AG04449 (cell line): Measurements from ENCODE around the gene REX1BD.
A peak's percentile ranks its signal among the peaks of the same experiment; 100 is the strongest.
"Not testable (repeated sequence)": the region's sequence is repeated elsewhere in the genome, so short reads cannot be mapped to it uniquely, and the experiment has no call there.

Experiments used
- CTCF ChIA-PET: fragments of 350-600 bp; formaldehyde crosslinking; extraction: SDS; loops from one replicate; lab custom pipeline; 2021; ENCODE audit warnings: antibody characterized with exemption; lab: Yijun Ruan, JAX
- POLR2A ChIA-PET: fragments of 400-600, 350-600 bp; formaldehyde crosslinking; extraction: SDS; loops from one replicate; lab custom pipeline; 2020; ENCODE audit warnings: antibody characterized with exemption, inconsistent platforms; lab: Yijun Ruan, JAX
- DNase-seq: peaks from one replicate; pipeline ENCODE4 v3.0.0-alpha.2; 2010; ENCODE audit warnings: low read depth, low spot score
- H3K4me3 ChIP-seq: 2 replicates; pipeline ENCODE4 v1.5.1; 2011; ENCODE audit warnings: low read depth, mild to moderate bottlenecking, control low read depth, low read length
- TF ChIP-seq, protein P1 (sequence below): IDR thresholded peaks from one replicate; pipeline ENCODE4 v1.5.1; 2011; ENCODE audit warnings: mild to moderate bottlenecking, moderate library complexity, low read length, control low read depth, inconsistent platforms; ENCODE audit not compliant: insufficient read depth; ENCODE audit errors: missing control alignments

REX1BD gene

GRCh38 chr19:18587561-18587960, 1.0 kb upstream of the REX1BD start:
- ChIA-PET POLR2A (interaction anchor here (0.7 kb wide), 1 partner anchor 10 kb away, joined by 3 read pairs; no protein-coding TSS in a partner anchor), CTCF (interaction anchor here (0.8 to 15.9 kb wide), 29 partner anchors 10 to 306 kb away, joined by 3 to 286 read pairs (median 4); partner anchors contain the start of genes COMP, KXD1 and UBA52)
- no peak overlapping the region for H3K4me3 ChIP-seq
- DNase-seq: no peak
- TF ChIP-seq, protein P1, sequence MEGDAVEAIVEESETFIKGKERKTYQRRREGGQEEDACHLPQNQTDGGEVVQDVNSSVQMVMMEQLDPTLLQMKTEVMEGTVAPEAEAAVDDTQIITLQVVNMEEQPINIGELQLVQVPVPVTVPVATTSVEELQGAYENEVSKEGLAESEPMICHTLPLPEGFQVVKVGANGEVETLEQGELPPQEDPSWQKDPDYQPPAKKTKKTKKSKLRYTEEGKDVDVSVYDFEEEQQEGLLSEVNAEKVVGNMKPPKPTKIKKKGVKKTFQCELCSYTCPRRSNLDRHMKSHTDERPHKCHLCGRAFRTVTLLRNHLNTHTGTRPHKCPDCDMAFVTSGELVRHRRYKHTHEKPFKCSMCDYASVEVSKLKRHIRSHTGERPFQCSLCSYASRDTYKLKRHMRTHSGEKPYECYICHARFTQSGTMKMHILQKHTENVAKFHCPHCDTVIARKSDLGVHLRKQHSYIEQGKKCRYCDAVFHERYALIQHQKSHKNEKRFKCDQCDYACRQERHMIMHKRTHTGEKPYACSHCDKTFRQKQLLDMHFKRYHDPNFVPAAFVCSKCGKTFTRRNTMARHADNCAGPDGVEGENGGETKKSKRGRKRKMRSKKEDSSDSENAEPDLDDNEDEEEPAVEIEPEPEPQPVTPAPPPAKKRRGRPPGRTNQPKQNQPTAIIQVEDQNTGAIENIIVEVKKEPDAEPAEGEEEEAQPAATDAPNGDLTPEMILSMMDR: no peak

DNA sequence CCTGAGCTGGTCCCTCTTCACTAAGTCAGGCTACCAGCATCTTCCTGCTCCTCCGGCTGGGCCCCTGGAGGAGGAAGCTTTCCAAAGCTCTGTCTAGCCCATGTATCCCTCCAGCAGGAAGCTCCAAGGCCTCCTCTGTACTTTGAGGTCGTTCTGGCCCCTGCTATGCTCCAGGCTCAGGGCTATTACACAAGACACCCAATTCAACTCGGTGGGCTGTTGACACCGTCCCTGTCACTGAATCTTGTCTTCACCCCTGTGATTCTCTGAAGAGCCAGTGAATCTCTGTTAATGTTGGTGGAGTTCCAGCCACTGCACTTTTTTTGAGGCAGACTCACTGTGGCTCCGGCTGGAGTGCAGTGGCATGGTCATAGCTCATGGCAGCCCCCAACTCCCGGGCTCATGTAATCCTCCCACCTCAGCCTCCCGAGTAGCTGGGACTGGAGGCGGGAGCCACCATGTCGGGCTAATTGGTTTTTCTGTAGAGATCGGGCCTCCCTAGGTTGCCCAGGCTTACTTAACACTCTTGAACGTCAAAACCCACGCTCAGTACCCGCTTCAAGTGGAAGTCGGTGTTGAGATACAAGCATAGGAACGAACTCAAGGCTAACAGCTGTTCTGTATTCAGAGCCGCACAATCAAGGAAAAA, 512 bp upstream of the REX1BD start:
- peak overlapping the region; percentile 72 for H3K4me3 ChIP-seq
- TF ChIP-seq, protein P1: no peak
- ChIA-PET CTCF (interaction anchor here (0.7 to 15.9 kb wide), 41 partner anchors 8 to 305 kb away, joined by 3 to 286 read pairs (median 4); partner anchors contain the start of genes COMP, SSBP4, UBA52 and UPF1), POLR2A (interaction anchor here (0.5 to 1.9 kb wide), 5 partner anchors 12 to 244 kb away, joined by 3 to 8 read pairs (median 5); partner anchors contain the start of genes UBA52 and UPF1)
- no peak for DNase-seq

DNA sequence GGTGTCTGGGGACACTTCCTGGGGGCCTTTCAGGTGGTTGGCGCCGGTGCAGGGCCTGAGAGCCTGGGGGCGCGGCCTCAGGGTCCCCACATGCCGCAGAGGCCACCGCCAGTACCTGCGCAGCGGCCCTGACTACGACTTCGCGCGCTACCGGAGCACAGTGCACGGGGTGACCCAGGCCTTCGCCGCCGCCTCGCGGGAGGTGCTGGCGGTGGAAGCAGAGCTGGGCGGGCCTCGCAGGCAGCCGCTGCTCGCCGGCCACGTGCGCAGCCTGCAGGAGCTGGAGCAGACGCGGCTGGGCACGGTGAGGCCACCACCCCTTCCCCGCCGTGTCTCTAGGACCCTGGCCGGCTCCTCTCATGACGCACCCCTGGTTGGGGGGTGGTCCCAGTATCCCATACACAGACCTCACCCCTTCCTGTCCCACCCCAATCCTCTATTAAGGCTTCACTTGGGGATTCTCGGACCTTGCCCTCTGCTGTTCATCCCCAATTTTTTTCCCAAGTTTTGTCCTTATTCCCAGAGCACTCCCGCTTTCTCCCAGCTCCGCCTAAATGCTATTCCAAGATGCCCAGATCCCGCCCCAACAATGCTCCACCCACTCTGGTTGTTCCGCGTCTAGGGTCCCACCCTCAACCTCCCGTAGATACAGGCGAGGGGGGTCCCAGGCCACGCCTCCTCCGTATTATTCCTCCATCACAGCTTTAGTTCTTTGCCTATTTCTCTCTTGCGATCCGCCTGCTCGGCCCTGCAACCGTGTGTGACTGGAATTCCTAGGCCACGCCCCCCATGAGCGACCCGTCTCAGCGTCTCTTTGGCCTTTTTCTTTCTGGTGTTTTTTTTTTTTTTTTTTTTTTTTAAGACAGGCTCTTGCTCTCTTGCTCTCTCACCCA, 1.0 kb downstream of the REX1BD start:
- ChIA-PET CTCF (interaction anchor here (0.6 to 15.9 kb wide), 29 partner anchors 8 to 282 kb away, joined by 3 to 286 read pairs (median 4); partner anchors contain the start of genes ELL, KXD1, UBA52 and UPF1), POLR2A (interaction anchor here (0.5 to 1.9 kb wide), 5 partner anchors 18 to 242 kb away, joined by 3 to 8 read pairs (median 5); partner anchors contain the start of genes KXD1, UBA52 and UPF1)
- TF ChIP-seq, protein P1: peak; percentile 27
- no peak for DNase-seq
- H3K4me3 ChIP-seq: peak overlapping the region; percentile 72

- ChIA-PET CTCF (interaction anchor here (0.7 to 15.9 kb wide), 13 partner anchors 8 to 281 kb away, joined by 3 to 286 read pairs (median 5); partner anchors contain the start of genes UBA52 and UPF1), POLR2A (interaction anchor here (1.9 kb wide), 1 partner anchor 19 kb away, joined by 8 read pairs; the partner anchor contains the start of gene UBA52)
- no peak for DNase-seq
- H3K4me3 ChIP-seq: peak overlapping the region; percentile 72
- TF ChIP-seq, protein P1: peak; percentile 23
These were observed 2.0 kb downstream of the REX1BD start for GRCh38 chr19:18590273-18591272.

GRCh38 chr19:18591735-18592385, 3.3 kb downstream of the REX1BD start:
- TF ChIP-seq, protein P1: no peak
- no peak for DNase-seq
- POLR2A ChIA-PET: interaction anchor here (0.6 kb wide), 1 partner anchor 263 kb away, joined by 3 read pairs; no protein-coding TSS in a partner anchor
- CTCF ChIA-PET: interaction anchor here (0.8 to 15.9 kb wide), 11 partner anchors 10 to 396 kb away, joined by 3 to 286 read pairs (median 4); partner anchors contain the start of gene UPF1
- H3K4me3 ChIP-seq: no peak overlapping the region

DNA sequence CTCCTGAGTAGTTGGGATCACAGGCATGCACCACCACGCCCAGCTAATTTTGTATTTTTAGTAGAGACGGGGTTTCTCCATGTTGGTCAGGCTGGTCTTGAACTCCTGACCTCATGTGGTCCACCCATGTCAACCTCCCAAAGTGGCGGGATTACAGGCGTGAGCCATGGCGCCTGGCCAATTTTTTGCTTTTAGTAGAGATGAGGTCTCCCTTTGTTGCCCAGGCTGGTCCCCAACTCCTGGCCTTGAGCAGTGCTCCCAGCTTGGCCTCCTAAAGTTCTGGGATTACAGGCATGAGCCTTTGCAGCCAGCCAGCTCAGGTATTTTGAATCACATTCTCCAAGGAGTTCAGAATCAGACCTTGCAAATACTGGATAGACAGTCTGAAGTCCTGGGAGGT, 4.1 kb downstream of the REX1BD start:
- H3K4me3 ChIP-seq, DNase-seq: not testable (repeated sequence)
- ChIA-PET POLR2A (interaction anchor here (1.3 kb wide), 1 partner anchor 256 kb away, joined by 3 read pairs; no protein-coding TSS in a partner anchor), CTCF (interaction anchor here (0.6 to 15.9 kb wide), 18 partner anchors 11 to 395 kb away, joined by 3 to 286 read pairs (median 4); partner anchors contain the start of genes TMEM59L and UBA52)
